GM20000 (cell line): ENCODE data around the gene CLCA2.

Experiments
- DNase-seq: peaks from one replicate; pipeline ENCODE4 v3.0.0; 2012; ENCODE audit warnings: low spot score
- CTCF ChIP-seq: IDR thresholded peaks from 2 replicates; pipeline ENCODE4 v1.5.1; 2012; ENCODE audit warnings: mild to moderate bottlenecking, control low read depth; ENCODE audit errors: extremely low read depth, missing control alignments

CLCA2 gene

GRCh38 chr1:86502721-86503405, 78.9 kb downstream of the CLCA2 start:
- no peak for DNase-seq
- no peak for TF ChIP-seq CTCF

- TF ChIP-seq CTCF: no peak
- DNase-seq: no peak
Measured at GRCh38 chr1:86503406-86504136, 79.6 kb downstream of the CLCA2 start.

GRCh38 chr1:86504137-86504479, 80.1 kb downstream of the CLCA2 start:
- DNase-seq: no peak
- TF ChIP-seq CTCF: no peak

GRCh38 chr1:86504895-86505563, 81.1 kb downstream of the CLCA2 start:
- no peak for DNase-seq
- TF ChIP-seq CTCF: no peak

GRCh38 chr1:86505564-86505902, 81.6 kb downstream of the CLCA2 start:
- DNase-seq: no peak
- no peak for TF ChIP-seq CTCF
